Measurements from ENCODE around the gene PGA5. TPM values are rescaled to one million over a fixed set of nuclear protein-coding genes. Genes with fewer than 3 reads are reported as not detected.
A peak's percentile ranks its signal among the peaks of the same experiment; 100 is the strongest.

The PGA5 gene
- polyA plus RNA-seq, 1 donor (not counting 4 experiments of a cell fraction or from before 2014, with no cell fraction given): not detected

DNA sequence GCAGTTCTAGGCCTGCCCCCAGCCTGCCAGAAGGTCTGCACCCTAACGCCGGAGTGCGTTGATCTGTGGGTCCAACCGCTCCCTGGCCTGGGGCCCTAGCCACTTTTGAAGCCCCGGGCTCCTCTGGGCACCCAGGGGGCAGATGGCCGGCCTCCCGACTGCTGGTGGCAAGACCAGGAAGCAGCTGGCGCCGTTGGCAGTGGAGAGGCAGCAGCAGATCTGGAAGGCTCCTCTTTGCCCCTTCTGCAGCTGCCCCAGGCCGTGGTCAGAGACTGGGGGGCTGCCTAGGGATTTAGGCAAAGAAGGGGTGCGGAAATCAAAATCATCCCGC is 54.6 kb downstream of the PGA5 start:
- H3K27ac ChIP-seq (ENCODE audit: control insufficient read depth, insufficient read depth, low read length): no peak overlapping the region
- peaks cover 10% of the 10 kb centered on the region for H4K20me1 ChIP-seq (ENCODE audit: control insufficient read depth, extremely low read depth, insufficient read depth, low read length)
- dilution Hi-C loops (cut with MboI; ENCODE audit: extremely low pct_ligation_motif_present, low sequenced_read_pairs): no loop called here
- FAIRE-seq (no peak), DNase-seq (ENCODE audit: low read depth, low spot score) (no peak)
- no peaks in the 10 kb centered on the region for H3K9me3 ChIP-seq (ENCODE audit: control insufficient read depth, low read depth, low read length)
- peaks cover 14% of the 10 kb centered on the region for H3K27me3 ChIP-seq (ENCODE audit: control insufficient read depth, extremely low read depth, insufficient read depth, low read length)
- H3K36me3 ChIP-seq (ENCODE audit: control insufficient read depth in 2 of 2, extremely low read depth in 1 of 2, insufficient read depth in 2 of 2, low read length in 2 of 2): peaks cover 12 to 13% of the 10 kb centered on the region in 2 experiments
- no peaks in the 10 kb centered on the region for H3K79me2 ChIP-seq (ENCODE audit: control insufficient read depth, insufficient read depth, low read length)
- no peak for TF ChIP-seq EZH2 (IDR thresholded peaks at IDR 0.05; ENCODE audit: low read length)
- TF ChIP-seq, protein P1, sequence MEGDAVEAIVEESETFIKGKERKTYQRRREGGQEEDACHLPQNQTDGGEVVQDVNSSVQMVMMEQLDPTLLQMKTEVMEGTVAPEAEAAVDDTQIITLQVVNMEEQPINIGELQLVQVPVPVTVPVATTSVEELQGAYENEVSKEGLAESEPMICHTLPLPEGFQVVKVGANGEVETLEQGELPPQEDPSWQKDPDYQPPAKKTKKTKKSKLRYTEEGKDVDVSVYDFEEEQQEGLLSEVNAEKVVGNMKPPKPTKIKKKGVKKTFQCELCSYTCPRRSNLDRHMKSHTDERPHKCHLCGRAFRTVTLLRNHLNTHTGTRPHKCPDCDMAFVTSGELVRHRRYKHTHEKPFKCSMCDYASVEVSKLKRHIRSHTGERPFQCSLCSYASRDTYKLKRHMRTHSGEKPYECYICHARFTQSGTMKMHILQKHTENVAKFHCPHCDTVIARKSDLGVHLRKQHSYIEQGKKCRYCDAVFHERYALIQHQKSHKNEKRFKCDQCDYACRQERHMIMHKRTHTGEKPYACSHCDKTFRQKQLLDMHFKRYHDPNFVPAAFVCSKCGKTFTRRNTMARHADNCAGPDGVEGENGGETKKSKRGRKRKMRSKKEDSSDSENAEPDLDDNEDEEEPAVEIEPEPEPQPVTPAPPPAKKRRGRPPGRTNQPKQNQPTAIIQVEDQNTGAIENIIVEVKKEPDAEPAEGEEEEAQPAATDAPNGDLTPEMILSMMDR (optimal IDR thresholded peaks at IDR 0.05 in 1 of 3, IDR thresholded peaks at IDR 0.05 in 1 of 3, conservative IDR thresholded peaks at IDR 0.05 in 1 of 3; ENCODE audit: extremely low read depth in 1 of 3, insufficient read depth in 2 of 3, low read length in 3 of 3): no peak
- H3K9me1 ChIP-seq (ENCODE audit: control insufficient read depth, extremely low read depth, insufficient read depth, low read length): peaks cover 3% of the 10 kb centered on the region
- H3K4me2 ChIP-seq (ENCODE audit: control insufficient read depth, extremely low read depth, insufficient read depth, low read depth, low read length): no peak overlapping the region
- no peak overlapping the region for H2AFZ ChIP-seq (ENCODE audit: control insufficient read depth, low read length)
- no peak overlapping the region for H3K9ac ChIP-seq (ENCODE audit: control insufficient read depth, extremely low read depth, insufficient read depth, low read length)
- H3K4me1 ChIP-seq (ENCODE audit: control insufficient read depth, extremely low read depth, insufficient read depth, low read length): peaks cover 36% of the 10 kb centered on the region
- no peak overlapping the region for H3K4me3 ChIP-seq (ENCODE audit: control insufficient read depth in 2 of 3, extremely low read depth in 1 of 3, insufficient read depth in 2 of 3, low read depth in 1 of 3, low read length in 3 of 3)

DNA sequence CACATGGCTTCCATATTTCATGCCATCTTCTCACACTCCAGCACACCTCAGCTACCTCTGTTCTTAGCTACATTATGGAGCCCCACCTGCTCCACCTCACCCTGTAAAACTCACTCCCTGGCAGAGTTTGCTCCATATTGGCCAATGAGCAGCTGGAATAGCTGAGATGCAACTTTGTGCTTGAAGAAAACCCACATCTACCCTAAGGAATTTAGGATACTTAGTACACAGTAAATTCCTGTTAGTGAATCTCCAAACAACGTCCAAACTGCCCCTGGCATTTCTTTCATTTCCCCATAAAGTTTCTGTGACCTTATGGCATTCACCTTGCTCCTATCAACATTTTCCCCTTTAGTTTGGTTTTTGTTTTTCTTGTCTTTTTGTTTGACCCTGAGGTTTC is 56.4 kb downstream of the PGA5 start:
- H3K4me2 ChIP-seq (ENCODE audit: control insufficient read depth, extremely low read depth, insufficient read depth, low read depth, low read length): peak overlapping the region; percentile 62
- DNase-seq (ENCODE audit: low read depth, low spot score) (no peak), FAIRE-seq (peak; percentile 52)

More for the DNA sequence above, 56.4 kb downstream of the PGA5 start:
- Histone ChIP-seq H3K36me3 (ENCODE audit: control insufficient read depth in 2 of 2, extremely low read depth in 1 of 2, insufficient read depth in 2 of 2, low read length in 2 of 2) (peaks cover 20 to 24% of the 10 kb centered on the region in 2 experiments), H3K4me1 (ENCODE audit: control insufficient read depth, extremely low read depth, insufficient read depth, low read length) (peaks cover 36% of the 10 kb centered on the region), H3K4me3 (ENCODE audit: control insufficient read depth in 2 of 3, extremely low read depth in 1 of 3, insufficient read depth in 2 of 3, low read depth in 1 of 3, low read length in 3 of 3) (peak overlapping the region in 1 of 3 experiments; percentile 4), H3K79me2 (ENCODE audit: control insufficient read depth, insufficient read depth, low read length) (no peaks in the 10 kb centered on the region), H4K20me1 (ENCODE audit: control insufficient read depth, extremely low read depth, insufficient read depth, low read length) (peaks cover 10% of the 10 kb centered on the region), H3K9me3 (ENCODE audit: control insufficient read depth, low read depth, low read length) (no peaks in the 10 kb centered on the region), H3K27ac (ENCODE audit: control insufficient read depth, insufficient read depth, low read length) (peak overlapping the region; percentile 42), H3K27me3 (ENCODE audit: control insufficient read depth, extremely low read depth, insufficient read depth, low read length) (peaks cover 14% of the 10 kb centered on the region), H3K9me1 (ENCODE audit: control insufficient read depth, extremely low read depth, insufficient read depth, low read length) (peaks cover 3% of the 10 kb centered on the region), H3K9ac (ENCODE audit: control insufficient read depth, extremely low read depth, insufficient read depth, low read length) (no peak overlapping the region), H2AFZ (ENCODE audit: control insufficient read depth, low read length) (no peak overlapping the region)
- no peak for TF ChIP-seq EZH2 (IDR thresholded peaks at IDR 0.05; ENCODE audit: low read length)
- TF ChIP-seq, protein P1 (optimal IDR thresholded peaks at IDR 0.05 in 1 of 3, IDR thresholded peaks at IDR 0.05 in 1 of 3, conservative IDR thresholded peaks at IDR 0.05 in 1 of 3; ENCODE audit: extremely low read depth in 1 of 3, insufficient read depth in 2 of 3, low read length in 3 of 3): no peak
- dilution Hi-C loops (cut with MboI; ENCODE audit: extremely low pct_ligation_motif_present, low sequenced_read_pairs): no loop called here
